SH-SY5Y (cell line): ENCODE data around the gene NUDT1.

Experiments
- GATA2 ChIP-seq: IDR thresholded peaks from 2 replicates; pipeline ENCODE4 v1.6.1; 2011; ENCODE audit warnings: mild to moderate bottlenecking, low read depth, low read length
- GATA3 ChIP-seq: IDR thresholded peaks from 2 replicates; pipeline ENCODE4 v1.6.1; 2011; ENCODE audit warnings: low read depth, mild to moderate bottlenecking, low read length, moderate library complexity

The NUDT1 gene

GRCh38 chr7:2272031-2272430 is 30.0 kb downstream of the NUDT1 start:
- no peak for TF ChIP-seq GATA3
- no peak for TF ChIP-seq GATA2

- no peak for TF ChIP-seq GATA3
- TF ChIP-seq GATA2: no peak
Observed at GRCh38 chr7:2273866-2274265, 31.8 kb downstream of the NUDT1 start.

- no peak for TF ChIP-seq GATA2
- no peak for TF ChIP-seq GATA3
Observed at GRCh38 chr7:2274666-2275065, 32.6 kb downstream of the NUDT1 start.

GRCh38 chr7:2275101-2275500 is 33.1 kb downstream of the NUDT1 start:
- TF ChIP-seq GATA3: no peak
- TF ChIP-seq GATA2: no peak

- TF ChIP-seq GATA2 (no peak), GATA3 (no peak)
Observed at GRCh38 chr7:2276107-2276506, 34.1 kb downstream of the NUDT1 start.

- TF ChIP-seq GATA3 (no peak), GATA2 (no peak)
Observed at GRCh38 chr7:2278026-2278425, 36.0 kb downstream of the NUDT1 start.

GRCh38 chr7:2279896-2280295 is 37.9 kb downstream of the NUDT1 start:
- no peak for TF ChIP-seq GATA3
- no peak for TF ChIP-seq GATA2

- TF ChIP-seq GATA3 (no peak), GATA2 (no peak)
Observed at GRCh38 chr7:2280424-2280823, 38.4 kb downstream of the NUDT1 start.

- TF ChIP-seq GATA2: no peak
- no peak for TF ChIP-seq GATA3
Observed at GRCh38 chr7:2281541-2281940, 39.5 kb downstream of the NUDT1 start.

- TF ChIP-seq GATA3: no peak
- no peak for TF ChIP-seq GATA2
Observed at GRCh38 chr7:2282185-2282751, 40.2 kb downstream of the NUDT1 start.

GRCh38 chr7:2283074-2283473 is 41.0 kb downstream of the NUDT1 start:
- TF ChIP-seq GATA2 (no peak), GATA3 (no peak)

GRCh38 chr7:2287745-2288144 is 45.7 kb downstream of the NUDT1 start:
- TF ChIP-seq GATA3 (no peak), GATA2 (no peak)

- TF ChIP-seq GATA2 (no peak), GATA3 (no peak)
Observed at GRCh38 chr7:2288503-2288902, 46.5 kb downstream of the NUDT1 start.

- no peak for TF ChIP-seq GATA2
Observed at GRCh38 chr7:2289111-2289586, 47.1 kb downstream of the NUDT1 start.

GRCh38 chr7:2289621-2290020 is 47.6 kb downstream of the NUDT1 start:
- TF ChIP-seq GATA3 (no peak), GATA2 (no peak)

GRCh38 chr7:2290877-2291276 is 48.9 kb downstream of the NUDT1 start:
- TF ChIP-seq GATA3 (no peak), GATA2 (no peak)

GRCh38 chr7:2295936-2296620 is 54.1 kb downstream of the NUDT1 start:
- no peak for TF ChIP-seq GATA2
- no peak for TF ChIP-seq GATA3
